Mesendoderm (in vitro differentiated cells): ENCODE measurements around the gene RNF167.

Experiments used
- DNase-seq: peaks from one replicate; pipeline ENCODE4 v3.0.0; 2013
- H2AK5ac ChIP-seq: 2 replicates; pipeline ENCODE4 v1.6.1; 2013; ENCODE audit warnings: low read length, inconsistent platforms
- H2BK120ac ChIP-seq: 2 replicates; pipeline ENCODE4 v1.6.1; 2013; ENCODE audit warnings: low read depth, mild to moderate bottlenecking, low read length, moderate library complexity, mixed read lengths
- H2BK15ac ChIP-seq: replicated peaks from 2 replicates; pipeline ENCODE4 v1.6.1; 2013; ENCODE audit warnings: low read depth, mild to moderate bottlenecking, moderate library complexity
- H2BK5ac ChIP-seq: 2 replicates; pipeline ENCODE4 v1.6.1; 2013; ENCODE audit warnings: low read length, inconsistent platforms
- H3K18ac ChIP-seq: 2 replicates; pipeline ENCODE4 v1.6.1; 2013; ENCODE audit warnings: mild to moderate bottlenecking, low read length, mixed read lengths
- H3K23ac ChIP-seq: one replicate; pipeline ENCODE4 v1.6.1; 2013; ENCODE audit warnings: low read length
- H3K27ac ChIP-seq: 2 replicates; pipeline ENCODE4 v1.5.1; 2013; ENCODE audit warnings: low read depth, mild to moderate bottlenecking, inconsistent platforms, low read length, moderate library complexity
- H3K27me3 ChIP-seq: 2 replicates; pipeline ENCODE4 v1.6.1; 2013; ENCODE audit warnings: low read length, control low read depth, mild to moderate bottlenecking, inconsistent platforms; ENCODE audit not compliant: insufficient read depth, poor library complexity
- H3K36me3 ChIP-seq: 2 replicates; pipeline ENCODE4 v1.6.1; 2013; ENCODE audit warnings: low read length, inconsistent platforms; ENCODE audit not compliant: control insufficient read depth, insufficient read depth
- H3K4ac ChIP-seq: one replicate; pipeline ENCODE4 v1.6.1; 2013; ENCODE audit warnings: low read depth, mild to moderate bottlenecking, low read length, moderate library complexity
- H3K4me1 ChIP-seq: 2 replicates; pipeline ENCODE4 v1.6.1; 2013; ENCODE audit warnings: low read depth, low read length, inconsistent platforms; ENCODE audit not compliant: control insufficient read depth
- H3K4me2 ChIP-seq: 2 replicates; pipeline ENCODE4 v1.6.1; 2013; ENCODE audit warnings: low read length
- H3K4me3 ChIP-seq: 2 replicates; pipeline ENCODE4 v1.5.1; 2013; ENCODE audit warnings: mild to moderate bottlenecking, low read length
- H3K56ac ChIP-seq: one replicate; pipeline ENCODE4 v1.6.1; 2013; ENCODE audit warnings: low read length
- H3K79me1 ChIP-seq: 2 replicates; pipeline ENCODE4 v1.6.1; 2013; ENCODE audit warnings: low read length, inconsistent platforms
- H3K79me2 ChIP-seq: 2 replicates; pipeline ENCODE4 v1.6.1; 2013; ENCODE audit warnings: mild to moderate bottlenecking, low read length; ENCODE audit not compliant: control insufficient read depth, insufficient read depth
- H3K9ac ChIP-seq: 2 replicates; pipeline ENCODE4 v1.6.1; 2013; ENCODE audit warnings: low read length, inconsistent platforms
- H4K5ac ChIP-seq: one replicate; pipeline ENCODE4 v1.6.1; 2013; ENCODE audit warnings: low read length
- H4K8ac ChIP-seq: one replicate; pipeline ENCODE4 v1.6.1; 2013; ENCODE audit warnings: low read depth, mild to moderate bottlenecking, control low read depth, low read length, moderate library complexity
- WGBS: extraction: QIAGEN DNeasy Blood & Tissue Kit; methylation state at CpG from one replicate; pipeline ENCODE4 v1.1.7; 2013; ENCODE audit warnings: low lambda C conversion rate, missing lambda C conversion rate; ENCODE audit not compliant: insufficient coverage; ENCODE audit errors: extremely low coverage; 5-methylcytosine and 5-hydroxymethylcytosine counted together

Gene RNF167

DNA sequence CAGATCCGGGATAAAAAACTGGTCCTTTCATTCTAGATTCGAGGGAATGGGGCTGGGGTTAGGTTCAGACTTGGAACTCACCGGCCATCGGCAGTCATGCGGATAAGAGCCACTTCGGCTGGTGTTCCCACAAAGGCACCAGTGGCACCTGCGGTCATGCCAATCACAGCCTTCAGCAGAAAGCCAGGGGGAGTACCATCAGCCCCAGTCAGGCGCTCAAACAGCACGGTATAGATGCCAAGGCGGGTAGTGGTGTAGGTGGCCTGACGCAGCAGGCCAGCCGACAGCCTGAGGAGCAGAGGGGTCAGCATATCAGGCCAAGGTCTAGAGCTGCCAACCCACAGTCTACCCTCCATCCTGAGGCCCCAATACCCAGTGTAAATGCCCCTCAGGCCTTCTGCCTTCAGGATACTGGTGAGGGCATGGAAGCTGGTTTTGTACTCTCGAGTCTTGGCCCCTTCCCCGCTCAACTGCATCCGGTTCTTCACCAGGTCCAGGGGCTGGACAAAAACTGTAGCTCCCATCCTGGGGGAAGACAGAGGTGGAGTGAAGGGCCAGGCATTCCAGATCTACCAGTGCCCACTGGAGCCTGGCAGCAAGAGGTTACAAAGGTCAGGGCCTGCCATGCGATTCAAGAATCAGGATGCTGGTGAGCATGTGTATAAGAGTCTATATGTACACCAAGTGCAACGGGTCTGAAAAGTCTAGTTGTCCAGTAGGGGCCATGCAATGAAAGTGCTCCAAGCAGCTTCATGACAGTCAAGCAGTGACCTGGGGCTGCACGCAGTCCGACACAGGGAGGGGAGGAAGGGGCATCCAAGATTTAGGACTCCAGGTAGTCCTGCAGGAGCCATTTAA, 1.2 kb upstream of the RNF167 start:
- DNase-seq, result no peak

DNA sequence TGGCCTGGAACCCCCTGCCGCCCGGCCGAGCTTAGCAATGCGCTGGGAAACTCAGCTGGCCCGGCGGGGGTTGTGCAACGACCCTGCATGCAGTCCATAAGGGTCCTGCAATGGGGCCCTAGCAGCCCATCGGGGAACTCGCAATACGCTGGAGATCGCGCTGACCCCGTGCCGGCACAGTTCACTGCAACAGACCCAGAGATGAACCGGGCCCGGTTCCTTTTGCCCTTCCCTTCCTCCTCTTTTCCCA, 597 bp upstream of the RNF167 start:
- Histone ChIP-seq H3K4ac (no peak overlapping the region), H2BK5ac (peak overlapping the region; percentile 33), H4K5ac (no peak overlapping the region), H3K27me3 (no peaks in the 10 kb centered on the region), H3K23ac (peak overlapping the region; percentile 2), H3K4me1 (peaks cover 3% of the 10 kb centered on the region), H3K36me3 (peaks cover 4% of the 10 kb centered on the region), H3K4me3 (peak overlapping the region; percentile 78), H3K79me2 (peaks cover 36% of the 10 kb centered on the region), H3K18ac (peak overlapping the region; percentile 64), H3K4me2 (peak overlapping the region; percentile 77), H3K27ac (peak overlapping the region; percentile 91), H3K79me1 (peaks cover 18% of the 10 kb centered on the region), H4K8ac (no peak overlapping the region), H3K9ac (peak overlapping the region; percentile 87), H3K56ac (peak overlapping the region; percentile 89), H2BK15ac (no peak overlapping the region), H2AK5ac (no peak overlapping the region), H2BK120ac (no peak overlapping the region)
- WGBS, result no CpG with 5 or more reads among the region's 16 CpGs
- DNase-seq, result no peak

More for the DNA sequence above, 1.2 kb upstream of the RNF167 start:
- H4K5ac ChIP-seq, result no peak overlapping the region
- H2BK120ac ChIP-seq, result no peak overlapping the region
- H3K4ac ChIP-seq, result no peak overlapping the region
- no peak overlapping the region for H2BK5ac ChIP-seq
- H2AK5ac ChIP-seq, result no peak overlapping the region
- peak overlapping the region; percentile 78 for H3K4me3 ChIP-seq
- peaks cover 34% of the 10 kb centered on the region for H3K79me2 ChIP-seq
- peaks cover 3% of the 10 kb centered on the region for H3K4me1 ChIP-seq
- peak overlapping the region; percentile 2 for H3K23ac ChIP-seq
- H3K9ac ChIP-seq, result peak overlapping the region; percentile 87
- H3K56ac ChIP-seq, result peak overlapping the region; percentile 89
- no peak overlapping the region for H3K18ac ChIP-seq
- WGBS, result no CpG with 5 or more reads among the region's 19 CpGs
- H4K8ac ChIP-seq, result no peak overlapping the region
- no peak overlapping the region for H2BK15ac ChIP-seq
- peaks cover 15% of the 10 kb centered on the region for H3K79me1 ChIP-seq
- peak overlapping the region; percentile 91 for H3K27ac ChIP-seq
- no peaks in the 10 kb centered on the region for H3K27me3 ChIP-seq
- peaks cover 2% of the 10 kb centered on the region for H3K36me3 ChIP-seq
- H3K4me2 ChIP-seq, result peak overlapping the region; percentile 77

DNA sequence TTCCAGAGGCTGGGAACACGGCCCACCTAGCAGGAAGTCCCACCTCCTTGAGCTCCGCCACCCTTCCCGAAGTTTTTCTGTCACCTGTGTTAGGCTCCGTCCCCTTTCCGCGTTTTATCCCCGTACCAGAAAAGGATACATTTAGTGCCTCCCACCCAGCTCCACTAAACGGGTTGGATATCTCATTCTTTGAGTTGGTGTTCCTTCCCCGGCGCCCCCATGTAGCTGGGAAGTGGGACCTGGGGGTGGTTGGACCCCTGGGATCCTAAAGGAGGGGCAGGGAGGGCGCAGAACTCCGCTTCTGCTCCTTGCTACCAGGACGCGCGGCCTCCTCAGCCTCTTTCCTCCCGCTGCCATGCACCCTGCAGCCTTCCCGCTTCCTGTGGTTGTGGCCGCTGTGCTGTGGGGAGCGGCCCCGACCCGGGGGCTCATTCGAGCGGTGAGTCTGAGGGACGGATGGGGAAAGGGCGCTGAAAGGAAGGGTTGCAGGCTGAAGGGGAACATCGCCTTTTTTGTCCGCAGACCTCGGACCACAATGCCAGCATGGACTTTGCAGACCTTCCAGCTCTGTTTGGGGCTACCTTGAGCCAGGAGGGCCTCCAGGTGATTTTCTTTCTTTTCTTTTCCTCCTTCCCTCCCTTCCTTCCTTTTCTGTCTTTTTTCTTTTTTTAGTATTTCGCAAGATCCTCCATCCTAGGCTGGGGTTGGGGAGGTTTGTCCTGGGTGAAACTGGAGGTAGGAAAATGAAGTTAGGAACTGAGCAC, 669 bp downstream of the RNF167 start:
- Histone ChIP-seq H4K8ac (no peak overlapping the region), H3K9ac (peak overlapping the region; percentile 87), H3K36me3 (peaks cover 7% of the 10 kb centered on the region), H3K4me1 (peaks cover 3% of the 10 kb centered on the region), H4K5ac (no peak overlapping the region), H3K18ac (no peak overlapping the region), H3K4me3 (peak overlapping the region; percentile 95), H3K27me3 (no peaks in the 10 kb centered on the region), H3K79me1 (peaks cover 22% of the 10 kb centered on the region), H3K23ac (no peak overlapping the region), H3K4ac (no peak overlapping the region), H2BK120ac (no peak overlapping the region), H2BK5ac (no peak overlapping the region), H3K4me2 (peak overlapping the region; percentile 87), H2BK15ac (no peak overlapping the region), H3K56ac (peak overlapping the region; percentile 97), H3K27ac (peak overlapping the region; percentile 97), H3K79me2 (peaks cover 48% of the 10 kb centered on the region), H2AK5ac (no peak overlapping the region)
- DNase-seq, result no peak
- no CpG with 5 or more reads among the region's 29 CpGs for WGBS

DNA sequence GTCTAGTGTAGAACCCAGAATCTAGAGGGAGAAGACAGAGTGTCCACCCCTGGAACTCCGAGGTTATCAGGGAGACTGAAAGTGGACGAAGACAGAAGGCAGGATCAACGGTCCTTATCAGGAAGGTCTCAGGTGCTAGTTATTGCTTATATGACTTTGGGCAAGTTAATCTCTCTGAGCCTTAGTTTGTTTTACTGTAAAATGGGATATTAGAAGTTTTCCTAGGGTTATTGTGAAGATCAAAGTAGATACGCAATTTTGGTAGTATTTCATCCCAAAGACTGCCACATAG, 1.2 kb downstream of the RNF167 start:
- Histone ChIP-seq H4K8ac (no peak overlapping the region), H2BK15ac (no peak overlapping the region), H3K27me3 (no peaks in the 10 kb centered on the region), H3K56ac (peak overlapping the region; percentile 97), H2BK120ac (no peak overlapping the region), H3K9ac (peak overlapping the region; percentile 87), H3K27ac (no peak overlapping the region), H3K23ac (no peak overlapping the region), H3K79me2 (peaks cover 53% of the 10 kb centered on the region), H2AK5ac (no peak overlapping the region), H3K4ac (no peak overlapping the region), H3K36me3 (peaks cover 10% of the 10 kb centered on the region), H3K18ac (no peak overlapping the region), H3K4me1 (peaks cover 6% of the 10 kb centered on the region), H2BK5ac (no peak overlapping the region), H3K4me2 (peak overlapping the region; percentile 87), H3K4me3 (peak overlapping the region; percentile 95), H4K5ac (no peak overlapping the region), H3K79me1 (peaks cover 23% of the 10 kb centered on the region)
- WGBS, result no CpG with 5 or more reads among the region's 4 CpGs
- no peak for DNase-seq

DNA sequence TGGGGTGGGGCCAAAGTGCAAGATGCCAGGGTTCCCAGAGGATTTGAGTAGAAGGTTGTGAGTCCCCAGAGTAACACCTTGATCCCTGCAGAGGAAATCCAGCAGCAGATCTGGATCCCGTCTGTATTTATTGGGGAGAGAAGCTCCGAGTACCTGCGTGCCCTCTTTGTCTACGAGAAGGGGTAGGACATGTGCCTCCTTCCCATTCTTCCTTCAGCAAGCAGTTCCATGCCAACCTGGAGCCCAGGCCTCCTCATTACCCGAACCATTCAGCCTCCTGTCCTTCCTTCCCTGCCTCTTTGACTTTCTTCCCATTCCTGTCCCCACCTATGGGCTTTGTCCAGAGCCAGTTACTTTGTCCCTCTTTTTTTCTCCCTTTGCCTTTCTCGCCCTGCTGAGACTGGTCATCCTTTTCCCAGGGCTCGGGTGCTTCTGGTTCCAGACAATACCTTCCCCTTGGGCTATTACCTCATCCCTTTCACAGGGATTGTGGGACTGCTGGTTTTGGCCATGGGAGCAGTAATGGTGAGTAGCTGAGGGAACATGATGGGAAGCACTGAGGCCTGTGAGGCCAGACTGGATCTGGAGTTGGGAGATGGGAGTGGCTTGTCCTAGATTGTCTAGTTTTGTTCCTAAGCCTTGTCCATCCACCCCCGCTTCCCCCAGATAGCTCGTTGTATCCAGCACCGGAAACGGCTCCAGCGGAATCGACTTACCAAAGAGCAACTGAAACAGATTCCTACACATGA, 2.9 kb downstream of the RNF167 start:
- DNase-seq, result no peak
- WGBS, result no CpG with 5 or more reads among the region's 13 CpGs

More for the DNA sequence above, 2.9 kb downstream of the RNF167 start:
- H2AK5ac ChIP-seq, result no peak overlapping the region
- no peak overlapping the region for H3K23ac ChIP-seq
- peaks cover 69% of the 10 kb centered on the region for H3K79me2 ChIP-seq
- H3K4me1 ChIP-seq, result peaks cover 8% of the 10 kb centered on the region
- H3K4me3 ChIP-seq, result no peak overlapping the region
- H3K9ac ChIP-seq, result no peak overlapping the region
- no peak overlapping the region for H4K8ac ChIP-seq
- H3K79me1 ChIP-seq, result peaks cover 24% of the 10 kb centered on the region
- H3K4me2 ChIP-seq, result no peak overlapping the region
- H3K4ac ChIP-seq, result no peak overlapping the region
- no peak overlapping the region for H3K56ac ChIP-seq
- no peak overlapping the region for H2BK120ac ChIP-seq
- no peak overlapping the region for H2BK15ac ChIP-seq
- peaks cover 17% of the 10 kb centered on the region for H3K36me3 ChIP-seq
- H3K27ac ChIP-seq, result no peak overlapping the region
- H2BK5ac ChIP-seq, result no peak overlapping the region
- H4K5ac ChIP-seq, result no peak overlapping the region
- no peaks in the 10 kb centered on the region for H3K27me3 ChIP-seq
- no peak overlapping the region for H3K18ac ChIP-seq
